ENCODE data around the gene NKTR. TPM values are rescaled to one million over a fixed set of nuclear protein-coding genes. Genes with fewer than 3 reads are reported as not detected.

NKTR gene
- total RNA-seq (2022; extraction: Qiagen RNA extraction; ENCODE audit: low read depth), result 6.8 to 10.7 TPM (median 10.4 TPM) in 5 replicates

GRCh38 chr3:42600111-42600957 lies at the start of gene NKTR:
NKTR (plus strand) TSS chr3:42600686; CDS start chr3:42601007, 321 bp downstream.

GRCh38 chr3:42581709-42582473 lies 18.6 kb upstream of the NKTR start, which contains the start of gene SEC22C:
SEC22C (minus strand) TSS chr3:42581967; CDS start chr3:42569046, 12,921 bp downstream.

DNA sequence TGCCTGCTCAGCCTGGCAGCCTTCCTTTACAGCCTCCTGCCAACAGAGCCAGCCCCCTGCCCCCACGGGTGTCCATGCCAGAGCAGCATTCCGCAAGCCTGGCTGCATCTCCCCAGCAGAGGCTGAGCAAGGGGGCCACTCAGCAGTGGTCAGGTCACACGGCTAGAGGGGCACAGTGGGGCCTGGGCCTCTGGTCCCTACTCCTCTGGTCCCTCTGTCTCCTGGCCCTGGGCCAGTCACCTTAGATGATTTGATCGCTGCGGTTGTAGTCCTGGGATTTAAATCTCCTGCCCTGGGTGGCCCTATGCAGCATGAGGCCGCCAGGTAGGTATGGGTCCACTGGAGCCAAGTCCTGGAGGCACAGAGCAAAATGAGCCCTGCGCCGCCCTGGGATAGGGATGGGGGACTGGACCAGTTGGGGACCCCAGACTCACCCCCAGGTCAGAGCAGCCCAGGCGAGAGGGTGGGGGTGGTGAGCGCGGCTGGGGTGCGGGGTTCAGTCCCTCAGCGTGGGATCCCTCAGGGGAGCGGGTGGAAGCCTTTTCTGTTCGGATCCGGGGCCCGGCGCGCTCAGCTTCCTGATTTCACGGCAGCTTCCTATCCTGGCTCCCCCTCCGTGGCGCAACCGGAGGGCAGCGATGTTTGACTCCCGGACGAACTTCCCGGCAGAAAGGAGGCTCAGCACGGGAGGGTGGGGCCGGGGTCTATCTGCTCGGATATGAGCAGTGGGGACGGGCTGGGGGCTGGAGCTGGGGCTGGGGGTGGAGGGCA lies 53.3 kb downstream of the NKTR start, which contains the start of gene ZBTB47:
Gene ZBTB47 (plus strand): TSS at position 138 of the 771 bp plus-strand sequence. CDS start 4,659 bp downstream, outside the sequence.

DNA sequence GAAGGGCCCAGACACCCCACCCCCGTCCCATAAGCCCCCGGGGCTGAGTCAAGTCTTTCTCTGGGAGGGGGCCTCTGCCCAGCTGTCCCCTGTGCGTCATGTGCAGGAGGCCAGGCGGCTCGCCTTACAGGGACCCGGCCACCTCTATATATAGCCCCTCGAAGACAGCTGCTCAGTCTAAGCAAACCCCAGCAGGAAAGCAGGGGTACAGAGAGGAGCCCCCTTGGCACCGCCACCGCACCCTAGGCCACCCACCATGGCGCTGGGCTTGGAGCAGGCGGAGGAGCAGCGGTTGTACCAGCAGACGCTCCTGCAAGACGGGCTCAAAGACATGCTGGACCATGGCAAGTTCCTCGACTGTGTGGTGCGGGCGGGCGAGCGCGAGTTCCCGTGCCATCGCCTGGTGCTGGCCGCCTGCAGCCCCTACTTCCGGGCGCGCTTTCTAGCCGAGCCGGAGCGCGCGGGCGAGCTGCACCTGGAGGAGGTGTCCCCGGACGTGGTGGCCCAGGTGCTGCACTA lies 84.9 kb downstream of the NKTR start, which contains the start of gene KLHL40:
Gene KLHL40 (plus strand): TSS at position 175 of the 519 bp plus-strand sequence. CDS start 82 bp downstream, at position 257.

Other genes with a start within 250 kb of the NKTR start
- gene LYZL4, start 190.1 kb upstream of the NKTR start, total RNA-seq (2022; extraction: Qiagen RNA extraction; ENCODE audit: low read depth), result not detected in 5 replicates
- gene VIPR1, start 98.0 kb upstream of the NKTR start, total RNA-seq (2022; extraction: Qiagen RNA extraction; ENCODE audit: low read depth), result 0.48 to 0.90 TPM (median 0.68 TPM) in 5 replicates
- gene SEC22C, start 18.7 kb upstream of the NKTR start, total RNA-seq (2022; extraction: Qiagen RNA extraction; ENCODE audit: low read depth), result 22.8 to 33.4 TPM (median 31.1 TPM) in 5 replicates
- 13.5 to 20.2 TPM (median 17.8 TPM) in 5 replicates for gene SS18L2, start 9.8 kb upstream of the NKTR start, total RNA-seq (2022; extraction: Qiagen RNA extraction; ENCODE audit: low read depth)
- gene ZBTB47, start 53.0 kb downstream of the NKTR start, total RNA-seq (2022; extraction: Qiagen RNA extraction; ENCODE audit: low read depth), result 4.9 to 7.0 TPM (median 6.2 TPM) in 5 replicates
- gene KLHL40, start 84.9 kb downstream of the NKTR start, total RNA-seq (2022; extraction: Qiagen RNA extraction; ENCODE audit: low read depth), result not detected in 5 replicates
- not detected in 5 replicates for gene HHATL, start 102.1 kb downstream of the NKTR start, total RNA-seq (2022; extraction: Qiagen RNA extraction; ENCODE audit: low read depth)
- 0.48 to 1.1 TPM (median 0.58 TPM) in 5 replicates for gene CCDC13, start 172.6 kb downstream of the NKTR start, total RNA-seq (2022; extraction: Qiagen RNA extraction; ENCODE audit: low read depth)
- 28.8 to 98.9 TPM (median 75.8 TPM) in 5 replicates for gene HIGD1A, start 203.8 kb downstream of the NKTR start, total RNA-seq (2022; extraction: Qiagen RNA extraction; ENCODE audit: low read depth)
- gene ACKR2, start 208.8 kb downstream of the NKTR start, total RNA-seq (2022; extraction: Qiagen RNA extraction; ENCODE audit: low read depth), result not detected in 5 replicates

All from A549 treated with RU486 at 1 μM for 4 hours (cell line).